Glomerular visceral epithelial cell (primary cell): ENCODE data around the gene GLI3.

Experiments
- DNase-seq: peaks from one replicate; pipeline ENCODE4 v3.0.0-alpha.2; 2016; ENCODE audit errors: extremely low spot score

GLI3 gene

DNA sequence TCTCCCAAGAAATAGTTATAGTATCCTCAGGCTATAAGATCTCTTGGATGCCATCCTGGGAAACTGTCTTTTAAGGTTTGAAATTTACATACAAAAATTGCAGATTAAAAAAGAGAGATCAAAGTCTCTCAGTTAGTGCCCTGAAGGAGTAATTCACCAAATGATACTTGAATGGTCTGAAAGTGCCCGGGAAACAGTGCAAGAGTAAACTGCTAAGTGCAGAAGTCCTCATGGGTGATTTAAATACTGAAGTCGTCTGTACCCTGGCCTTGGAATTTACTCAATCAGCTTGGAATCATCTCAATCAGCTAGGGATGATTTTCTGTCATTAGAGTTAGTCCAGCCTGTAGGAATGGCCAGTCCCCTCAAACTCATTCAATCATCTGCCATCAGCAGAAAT lies 155.3 kb downstream of the GLI3 start:
- DNase-seq: no peak

DNA sequence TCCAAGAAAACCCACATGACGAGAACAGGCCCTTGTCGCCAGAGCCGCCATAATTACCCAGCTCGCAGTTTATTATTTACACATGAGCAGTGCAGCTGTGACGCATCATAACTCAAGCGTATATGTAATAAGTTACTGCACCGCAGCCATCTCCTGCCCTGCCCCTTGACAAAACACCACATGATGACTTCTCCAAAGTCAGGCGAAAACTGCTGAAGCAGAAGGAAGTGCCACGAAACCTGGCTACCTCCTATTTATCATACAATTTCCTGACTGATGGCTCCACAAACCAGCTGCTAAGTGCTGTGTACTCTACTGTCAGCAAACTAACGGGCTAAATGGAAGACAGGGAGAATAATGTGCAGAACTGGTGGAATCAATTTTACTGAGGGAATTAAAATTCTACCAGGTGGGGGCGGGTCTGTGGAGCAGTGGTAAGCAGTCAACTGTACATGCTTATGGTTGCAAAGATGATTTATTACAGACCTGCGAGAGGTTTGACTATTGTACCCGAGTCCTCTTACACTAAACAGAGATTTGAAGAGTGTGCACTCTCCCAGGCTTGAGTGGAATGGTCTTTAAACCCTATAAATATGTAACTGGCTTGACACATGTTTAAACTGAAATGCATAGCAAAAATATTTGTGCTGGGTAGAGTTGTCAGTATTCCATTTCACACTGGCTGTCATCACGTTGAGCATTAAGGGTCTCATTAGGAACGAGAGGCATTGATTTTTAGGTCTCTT lies 156.0 kb downstream of the GLI3 start:
- DNase-seq: peak; percentile 77

DNA sequence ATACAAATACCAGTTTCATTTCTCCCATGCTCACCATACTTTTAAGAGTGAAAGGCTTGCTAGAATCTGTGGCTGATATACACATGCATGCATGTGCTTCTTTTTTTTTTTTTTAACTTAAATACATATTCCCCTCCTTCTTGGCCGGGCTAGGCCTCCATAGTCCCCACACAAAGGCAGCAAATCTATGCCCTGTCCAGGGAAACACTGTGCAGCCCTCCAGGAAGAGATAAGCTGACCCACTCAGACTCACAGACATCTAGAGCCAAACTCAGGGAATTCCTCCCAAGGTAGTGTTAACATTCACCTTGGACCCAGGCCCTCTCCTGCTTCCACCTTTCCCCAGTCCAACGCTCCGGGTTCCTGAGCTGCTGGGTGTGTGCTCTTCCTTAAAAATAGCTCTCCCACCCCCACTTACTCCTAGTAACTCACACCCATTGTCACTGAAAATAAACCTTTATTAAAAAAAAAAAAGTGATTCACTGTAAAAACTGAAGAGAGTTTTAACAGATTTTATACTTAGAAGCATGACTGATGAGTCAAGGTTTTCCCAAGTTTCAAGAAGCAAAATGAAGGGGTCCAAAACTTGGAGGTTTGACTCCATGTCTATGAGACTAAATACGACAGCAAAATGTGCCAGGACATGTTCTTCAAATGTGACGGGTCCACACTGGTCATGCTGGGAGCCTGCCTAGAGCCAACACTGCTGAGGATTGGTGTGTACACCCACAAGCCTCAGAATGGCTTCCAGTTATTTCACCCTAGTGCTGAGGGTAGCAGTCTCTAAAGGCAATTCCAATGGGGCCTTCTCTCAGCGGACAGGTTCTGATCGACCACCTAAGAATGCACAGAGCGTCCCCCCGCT lies 159.5 kb downstream of the GLI3 start:
- DNase-seq: no peak

DNA sequence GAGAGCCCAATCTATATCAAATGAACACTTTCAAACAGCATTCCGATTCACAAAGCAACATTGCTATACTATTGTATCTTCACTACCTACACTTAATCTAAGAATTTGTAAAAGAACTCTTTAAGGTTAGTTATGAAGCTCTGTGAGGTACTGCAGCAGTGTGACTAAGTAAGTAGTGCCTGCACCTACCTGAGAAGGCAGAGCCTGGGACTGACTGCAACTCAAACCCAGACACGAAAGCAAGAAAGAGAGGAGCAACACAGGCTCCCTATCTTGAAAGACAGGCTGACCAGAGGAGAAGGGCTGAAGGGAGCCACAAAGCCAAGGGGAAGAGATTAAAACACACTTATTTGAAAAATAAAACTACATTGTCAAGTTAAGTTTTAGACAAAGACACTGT lies 160.1 kb downstream of the GLI3 start:
- DNase-seq: no peak

DNA sequence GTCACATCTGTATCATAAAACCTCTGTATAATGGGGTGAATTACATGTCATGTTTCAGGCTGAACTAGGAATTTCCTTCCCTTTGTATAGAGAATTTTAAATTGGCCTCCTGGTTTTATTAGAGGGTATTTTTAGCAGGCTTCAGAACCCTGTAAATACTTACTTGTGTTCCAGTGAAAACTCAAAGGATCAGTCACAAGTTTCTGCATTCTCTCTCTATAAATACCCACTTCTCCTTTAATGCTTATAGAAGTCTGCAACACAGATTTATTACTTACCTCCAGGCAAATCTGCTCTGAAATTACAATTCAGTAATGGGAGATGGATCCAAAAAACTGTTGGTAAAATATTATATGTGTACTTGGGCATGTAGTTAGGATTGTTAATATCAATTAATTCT lies 161.6 kb downstream of the GLI3 start:
- no peak for DNase-seq

DNA sequence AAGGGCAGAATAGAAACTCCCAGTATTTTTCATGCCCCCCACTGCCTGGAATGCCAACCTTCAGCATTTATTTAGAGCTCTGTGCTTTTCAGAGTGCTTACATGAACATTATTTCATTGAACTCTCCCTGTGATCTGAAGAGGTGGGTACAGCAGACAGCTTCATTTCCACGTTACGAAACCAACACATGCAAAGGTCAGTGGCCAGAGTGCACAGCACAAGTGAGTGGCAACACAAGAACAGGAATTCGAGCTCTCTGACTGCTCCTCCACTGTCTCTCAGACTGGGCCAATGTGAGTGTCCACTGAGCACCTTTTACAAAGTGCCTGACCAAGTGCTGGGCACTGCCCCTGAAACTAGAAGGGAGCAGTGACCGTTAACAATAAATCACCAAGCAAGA lies 162.9 kb downstream of the GLI3 start:
- no peak for DNase-seq

DNA sequence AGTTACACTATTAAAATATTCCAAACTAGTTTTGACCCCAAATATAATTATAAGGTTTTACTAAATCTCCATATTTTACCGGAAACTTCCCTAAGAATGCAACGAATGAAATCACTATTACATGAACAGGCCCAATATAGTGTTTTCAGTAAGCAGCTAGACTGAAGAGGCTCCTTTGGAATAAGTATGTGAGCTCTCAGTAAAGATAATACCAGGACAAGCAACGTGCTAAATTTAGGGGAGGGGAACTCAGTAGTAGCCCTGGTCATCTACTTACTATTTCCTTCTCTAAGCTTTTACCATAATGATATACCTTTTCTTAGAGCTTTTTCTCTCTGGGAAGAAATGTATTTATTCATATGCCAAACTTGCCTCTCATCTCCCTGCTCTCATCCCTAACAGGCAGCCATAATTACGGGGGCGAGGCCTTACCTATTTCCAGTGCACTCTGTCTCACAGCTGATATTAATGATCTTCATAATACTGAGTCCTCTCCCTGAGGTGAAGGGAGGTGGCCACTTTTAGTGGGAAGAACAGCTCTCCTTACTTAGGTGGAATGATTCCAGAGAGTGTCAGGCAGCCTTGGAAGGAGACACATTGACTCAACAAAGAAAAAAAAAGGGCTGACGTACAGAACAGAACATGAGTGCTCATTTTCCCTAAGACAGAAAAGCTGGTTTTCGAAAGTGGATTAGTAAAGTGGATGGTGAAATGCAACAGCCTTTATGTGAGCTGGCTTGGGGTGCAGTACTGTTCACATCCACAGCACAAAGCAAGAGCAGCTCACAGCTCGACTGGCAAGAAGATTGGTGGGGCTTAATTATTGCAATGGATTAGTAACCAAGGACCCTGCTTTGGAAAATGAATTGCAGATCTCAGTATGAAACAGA lies 165.4 kb downstream of the GLI3 start:
- no peak for DNase-seq

DNA sequence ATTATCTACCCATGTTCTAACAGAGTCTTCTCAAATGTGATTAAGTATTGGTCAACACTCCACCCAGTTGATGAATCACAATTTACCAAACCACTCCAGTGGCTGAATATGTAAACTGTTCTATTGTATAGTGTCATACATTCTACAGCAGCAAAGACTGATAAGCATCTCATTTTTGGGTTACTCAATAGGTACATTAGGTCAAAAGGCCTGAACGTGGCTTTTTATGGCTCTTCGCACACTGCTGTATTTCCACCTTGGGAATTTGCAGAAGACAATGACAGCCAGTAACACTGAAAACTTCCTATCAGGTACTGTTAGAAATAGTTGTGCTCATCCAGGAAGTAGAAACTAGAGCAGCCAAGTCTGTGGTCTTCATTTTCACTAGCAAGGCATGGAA lies 166.9 kb downstream of the GLI3 start:
- DNase-seq: no peak

DNA sequence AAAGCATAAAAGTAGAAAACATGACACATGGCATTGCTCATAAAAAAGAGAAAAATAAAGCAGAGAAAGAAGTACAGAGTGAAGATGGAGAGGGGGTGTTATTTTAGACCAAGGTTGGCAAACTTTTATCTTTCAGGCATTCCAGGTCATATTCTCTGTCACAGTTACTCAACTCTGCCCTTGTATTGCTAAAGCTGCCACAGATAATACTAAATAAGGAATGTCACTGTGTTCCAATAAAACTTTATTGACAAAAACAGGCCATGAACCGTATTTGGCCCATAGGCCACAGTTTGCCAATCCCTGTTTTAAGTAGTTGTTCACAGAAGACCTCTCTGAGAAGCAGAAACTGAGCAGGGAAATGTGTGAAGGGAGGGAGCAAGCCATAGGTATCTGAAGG lies 167.4 kb downstream of the GLI3 start:
- DNase-seq: no peak

DNA sequence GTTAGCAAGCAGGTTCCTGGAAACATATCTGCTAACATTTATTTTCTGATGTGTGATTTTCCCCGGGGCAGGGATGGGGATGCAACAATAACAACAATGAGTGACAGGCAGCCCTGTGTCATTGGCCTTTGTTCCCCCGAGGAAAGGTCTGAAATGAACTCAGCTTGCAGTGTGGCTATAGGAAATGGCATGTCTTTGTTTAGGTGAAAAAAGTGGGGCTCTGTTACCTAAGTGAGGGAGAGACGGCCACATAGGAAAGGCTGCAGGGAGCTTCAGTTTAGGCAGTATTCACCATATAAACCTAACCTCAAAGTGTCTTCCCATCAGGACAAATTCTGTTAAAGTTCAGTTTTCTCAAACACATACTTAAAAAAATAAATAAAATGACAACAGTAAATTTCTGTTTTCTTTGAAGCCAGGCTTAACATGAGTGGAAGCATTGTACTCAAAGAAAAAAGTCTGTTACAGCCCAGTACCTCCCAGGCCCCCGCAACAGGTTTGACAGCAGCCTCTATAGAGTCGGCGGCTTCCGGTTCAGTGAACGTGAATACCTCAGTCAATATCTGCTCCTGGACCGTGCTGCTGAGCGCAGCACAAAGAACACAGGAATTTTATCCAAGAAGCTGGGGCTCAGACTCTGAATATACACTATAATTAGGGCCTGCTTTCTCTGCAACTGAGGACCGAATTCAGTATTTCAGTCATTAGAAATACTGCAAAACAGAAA lies 168.3 kb downstream of the GLI3 start:
- no peak for DNase-seq

DNA sequence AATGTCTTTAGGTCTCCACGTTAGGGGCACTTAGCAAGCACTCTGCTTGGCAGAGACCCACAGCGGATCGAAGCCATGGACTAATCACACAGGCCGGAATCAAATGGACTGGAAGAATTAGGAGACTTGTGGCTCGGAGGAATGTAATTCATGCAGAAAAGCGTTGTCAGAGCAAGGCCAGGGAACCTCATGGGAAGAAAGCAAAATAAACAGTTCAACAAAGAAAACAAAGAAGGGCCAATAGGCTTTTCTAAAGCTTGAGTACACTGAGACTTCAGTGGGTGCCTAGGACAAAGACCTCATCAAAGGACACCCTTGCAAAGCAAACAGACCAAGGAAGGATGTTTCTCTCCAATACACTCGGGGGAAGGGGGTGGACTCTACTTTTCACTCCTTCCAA lies 171.1 kb downstream of the GLI3 start:
- peak; percentile 26 for DNase-seq

DNA sequence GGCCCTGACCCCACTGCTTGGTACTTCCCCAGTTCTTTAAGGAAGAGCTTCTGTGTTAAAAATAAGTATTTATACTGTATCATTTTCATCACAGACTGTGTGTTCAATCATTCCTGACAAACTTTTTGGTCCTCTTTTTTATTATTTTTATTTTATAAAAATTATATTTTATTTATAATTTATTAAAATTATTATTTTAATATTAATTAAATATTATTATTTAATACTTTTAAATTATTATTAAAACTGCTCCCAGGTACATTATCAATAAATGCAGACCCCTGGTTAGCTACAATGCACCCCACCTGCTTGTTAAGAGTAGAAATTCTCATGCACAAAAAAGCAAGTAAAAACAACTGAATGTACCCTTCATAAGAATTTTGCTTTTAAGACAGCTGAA lies 172.0 kb downstream of the GLI3 start:
- DNase-seq: no peak

DNA sequence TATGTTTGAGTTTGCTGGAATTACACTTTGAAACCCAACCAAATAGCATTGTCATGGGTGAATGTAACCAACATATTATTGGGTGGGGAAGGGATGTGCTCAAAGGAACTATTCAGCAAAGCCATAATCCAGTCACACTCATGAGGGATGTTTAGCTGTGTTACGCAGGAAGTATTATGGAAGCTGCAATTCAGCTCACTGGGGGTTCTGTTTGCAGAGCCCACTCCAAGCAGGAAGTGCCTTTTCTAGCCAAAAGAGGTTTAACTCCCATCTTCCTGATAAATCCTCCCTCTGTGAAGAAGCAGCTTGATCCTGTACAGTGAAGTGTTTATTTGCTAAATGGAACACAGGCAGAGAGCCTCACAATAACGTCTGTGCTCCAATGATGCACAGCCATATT lies 172.5 kb downstream of the GLI3 start:
- DNase-seq: no peak

DNA sequence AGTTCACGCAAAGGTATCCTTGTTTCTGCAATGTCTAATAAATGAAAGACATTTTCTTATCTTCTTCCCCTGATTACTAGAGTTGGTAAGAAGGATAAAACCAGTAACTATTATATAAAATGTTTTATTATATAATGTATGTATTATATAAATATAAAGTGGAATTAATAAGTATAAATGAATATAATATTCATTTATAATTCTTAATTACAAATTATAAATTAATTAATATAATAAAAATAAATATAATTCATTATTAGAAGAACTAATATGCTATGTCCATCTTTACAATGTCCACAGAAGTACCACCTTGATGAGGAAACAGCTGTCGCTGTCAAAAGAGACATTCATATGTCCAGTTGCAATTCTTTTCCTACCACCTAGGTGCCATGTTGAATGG lies 177.7 kb downstream of the GLI3 start:
- DNase-seq: no peak

DNA sequence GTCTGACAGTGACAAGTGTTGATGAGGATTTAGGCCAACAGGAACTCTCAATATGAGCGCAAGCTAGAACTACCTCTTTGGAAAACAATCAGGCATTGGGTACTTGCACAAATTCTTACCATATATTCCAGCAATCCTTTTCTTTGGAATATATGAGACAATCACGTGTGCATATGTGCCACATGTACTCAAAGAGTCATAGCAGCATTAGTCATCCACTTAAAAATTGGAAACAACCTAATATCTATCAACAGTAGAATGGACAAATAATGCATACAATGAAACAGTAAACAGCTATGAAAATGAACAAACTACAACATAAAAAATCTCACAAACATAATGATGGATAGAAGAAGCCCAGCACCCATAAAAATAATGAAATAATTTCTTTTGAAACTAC lies 179.7 kb downstream of the GLI3 start:
- no peak for DNase-seq

DNA sequence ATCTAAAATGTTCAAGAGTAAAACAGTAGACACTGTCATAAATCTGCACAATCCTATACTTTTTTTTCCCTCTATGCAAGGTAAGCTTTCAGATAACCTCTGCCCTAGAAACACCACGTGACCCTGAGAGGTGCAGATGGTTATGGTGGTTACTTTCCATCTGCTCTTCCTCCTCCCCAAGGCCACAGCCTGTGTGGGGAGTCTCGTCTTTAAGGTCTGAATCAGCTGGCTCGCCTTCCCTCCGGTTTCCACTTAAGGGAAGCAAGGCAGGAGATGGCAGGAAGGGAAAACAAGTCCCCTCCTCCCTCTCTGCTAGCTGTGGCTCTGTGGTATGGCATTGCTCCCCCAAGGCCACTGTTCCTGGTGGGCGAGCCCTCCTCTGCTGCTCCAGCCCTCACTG lies 181.8 kb downstream of the GLI3 start:
- no peak for DNase-seq

DNA sequence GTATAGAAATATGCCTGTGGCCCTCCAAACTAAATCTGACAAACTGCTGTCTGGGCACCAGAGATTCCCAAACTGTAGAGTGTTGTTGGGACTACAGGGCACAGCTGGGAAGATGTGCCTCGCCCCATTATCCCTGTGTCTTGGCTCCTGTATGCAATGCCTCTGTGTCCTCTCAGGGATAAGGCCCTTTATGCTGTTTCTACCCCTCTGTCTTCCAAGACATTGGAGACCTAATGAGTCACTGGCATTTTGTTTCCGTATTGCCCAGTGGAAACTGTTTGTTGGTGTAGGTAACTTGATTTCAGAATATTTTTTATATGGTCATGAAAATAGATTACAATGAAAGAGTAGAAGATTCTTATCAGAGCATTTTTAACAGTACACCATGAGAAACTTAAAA lies 183.2 kb downstream of the GLI3 start:
- DNase-seq: no peak

DNA sequence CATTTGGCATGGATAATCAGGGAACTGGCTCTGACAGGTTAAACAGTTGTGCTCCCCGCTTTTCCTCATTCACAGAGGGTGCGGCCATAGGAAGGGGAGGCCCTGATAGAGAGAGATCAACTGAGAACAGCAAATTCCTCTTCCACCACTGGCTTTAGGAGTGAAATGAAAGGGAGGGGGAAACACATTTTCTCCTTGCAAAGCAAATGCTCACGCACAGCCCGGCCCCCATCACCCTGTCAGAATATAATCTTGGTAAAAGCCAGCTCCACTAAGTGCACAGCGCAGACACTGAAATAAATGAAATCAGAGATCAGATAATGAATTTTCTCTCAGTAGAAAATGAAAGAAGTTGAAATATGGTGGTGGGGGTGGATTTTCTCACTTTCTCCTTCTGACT lies 187.2 kb downstream of the GLI3 start:
- no peak for DNase-seq

DNA sequence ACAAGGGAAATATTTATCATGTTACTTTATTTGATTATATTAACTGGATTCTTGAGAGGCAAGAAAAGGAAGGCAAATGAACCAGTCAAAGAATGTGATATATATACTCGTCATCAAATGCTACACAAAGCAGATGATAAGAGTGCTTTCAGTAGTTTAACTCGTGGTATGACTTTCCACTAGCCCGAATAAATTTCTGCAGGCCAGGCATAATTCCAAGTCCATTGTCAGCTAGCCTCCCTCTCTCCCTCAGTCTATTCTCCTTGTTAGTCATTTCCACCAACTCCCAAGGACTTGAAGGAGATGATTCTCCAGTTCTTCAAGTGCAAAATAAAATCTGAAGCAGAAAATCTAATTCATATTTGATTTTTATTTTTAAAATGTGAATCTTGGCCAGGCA lies 190.5 kb downstream of the GLI3 start:
- no peak for DNase-seq

DNA sequence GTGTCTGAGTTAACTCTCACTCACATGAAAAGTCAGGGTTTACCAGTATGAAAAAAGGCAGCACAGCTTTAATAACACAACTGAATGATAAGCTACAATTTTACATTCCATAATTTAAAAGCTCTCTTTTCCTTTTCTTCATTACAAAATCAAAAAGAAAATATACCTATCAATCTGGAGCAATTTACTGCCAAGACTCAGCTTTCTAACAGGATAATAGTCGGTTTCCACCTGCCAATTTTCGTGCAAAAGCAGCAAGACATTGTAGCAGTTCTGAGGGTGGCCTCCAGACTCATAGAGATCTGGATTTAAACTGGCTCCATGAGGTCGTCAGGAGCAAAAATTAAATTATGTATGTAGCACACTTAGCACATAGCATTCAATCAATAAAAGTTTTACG lies 191.0 kb downstream of the GLI3 start:
- no peak for DNase-seq

DNA sequence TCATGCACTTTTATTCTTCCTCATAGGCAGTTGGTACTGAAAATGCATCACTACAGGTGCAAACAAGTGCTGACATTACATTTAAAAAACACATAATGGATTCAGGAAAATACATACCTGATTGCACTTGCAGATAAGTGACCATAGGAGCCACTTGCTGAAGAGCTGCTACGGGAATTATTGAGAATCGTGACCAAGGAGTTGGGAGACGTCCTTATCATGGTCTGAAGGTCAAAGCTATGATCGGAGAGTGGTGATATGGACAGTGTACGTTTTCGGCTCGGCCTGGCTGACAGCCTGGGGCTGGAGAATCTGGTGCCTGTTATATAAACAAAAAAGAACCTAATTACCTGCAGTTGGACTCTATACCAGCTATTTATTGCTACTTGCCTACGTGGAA lies 197.1 kb downstream of the GLI3 start:
- DNase-seq: no peak

DNA sequence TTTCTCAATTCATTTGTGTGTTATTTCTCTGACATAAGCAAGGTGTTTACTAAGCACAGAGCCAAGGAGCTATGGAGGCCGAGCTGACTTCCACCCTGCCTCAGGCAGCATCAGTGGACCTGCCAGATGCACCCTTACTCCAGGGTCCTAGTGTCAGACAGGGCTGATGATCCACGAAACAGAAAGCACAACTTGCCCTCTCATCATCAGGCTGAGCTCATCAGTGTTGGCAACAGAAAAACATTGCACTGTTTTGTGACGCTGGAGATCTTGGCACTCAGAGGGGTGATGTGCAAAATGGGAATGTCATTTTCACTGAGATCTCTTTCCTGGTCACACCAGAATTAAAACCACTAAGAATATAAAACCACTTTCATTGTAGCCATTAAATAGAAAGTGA lies 201.8 kb downstream of the GLI3 start:
- DNase-seq: no peak
